ELR (cell line): ENCODE data around the gene KRT72.

ENCODE experiments used
- DNase-seq: peaks from one replicate; pipeline ENCODE4 v3.0.0-alpha.2; 2015; ENCODE audit warnings: low read depth

Gene KRT72

GRCh38 chr12:52578469-52578868 is 22.8 kb downstream of the KRT72 start:
- no peak for DNase-seq

GRCh38 chr12:52577316-52577715 is 23.9 kb downstream of the KRT72 start:
- no peak for DNase-seq

- no peak for DNase-seq
Measured at GRCh38 chr12:52575948-52576347, 25.3 kb downstream of the KRT72 start.

- no peak for DNase-seq
Measured at GRCh38 chr12:52575256-52575655, 26.0 kb downstream of the KRT72 start.

GRCh38 chr12:52573743-52574142 is 27.5 kb downstream of the KRT72 start, which contains the start of gene KRT74:
Gene KRT74 (minus strand): TSS chr12:52573843. CDS start chr12:52573777, 66 bp downstream.
- DNase-seq, result no peak

GRCh38 chr12:52573306-52573705 is 28.0 kb downstream of the KRT72 start:
- DNase-seq, result no peak

GRCh38 chr12:52570511-52570910 is 30.8 kb downstream of the KRT72 start:
- no peak for DNase-seq

- no peak for DNase-seq
Measured at GRCh38 chr12:52568111-52568510, 33.2 kb downstream of the KRT72 start.

GRCh38 chr12:52566847-52567291 is 34.4 kb downstream of the KRT72 start:
- no peak for DNase-seq

- no peak for DNase-seq
Measured at GRCh38 chr12:52564582-52564981, 36.7 kb downstream of the KRT72 start.

- DNase-seq, result peak; percentile 37
Measured at GRCh38 chr12:52561880-52562449, 39.3 kb downstream of the KRT72 start.

- DNase-seq, result no peak
Measured at GRCh38 chr12:52559979-52560378, 41.3 kb downstream of the KRT72 start.

GRCh38 chr12:52558781-52559445 is 42.4 kb downstream of the KRT72 start:
- no peak for DNase-seq

- DNase-seq, result no peak
Measured at GRCh38 chr12:52557476-52557875, 43.8 kb downstream of the KRT72 start.

GRCh38 chr12:52555577-52555976 is 45.7 kb downstream of the KRT72 start:
- no peak for DNase-seq

GRCh38 chr12:52552681-52553195 is 48.5 kb downstream of the KRT72 start, which contains the start of gene KRT71:
Gene KRT71 (minus strand): TSS chr12:52553145. CDS start chr12:52553077, 68 bp downstream.
- no peak for DNase-seq

- DNase-seq, result no peak
Measured at GRCh38 chr12:52552055-52552454, 49.2 kb downstream of the KRT72 start.

- DNase-seq, result no peak
Measured at GRCh38 chr12:52551216-52551865, 49.9 kb downstream of the KRT72 start.

GRCh38 chr12:52546126-52546525 is 55.1 kb downstream of the KRT72 start:
- DNase-seq, result no peak

- DNase-seq, result no peak
Measured at GRCh38 chr12:52543985-52544883, 57.0 kb downstream of the KRT72 start.

GRCh38 chr12:52542785-52543318 is 58.4 kb downstream of the KRT72 start:
- no peak for DNase-seq

- no peak for DNase-seq
Measured at GRCh38 chr12:52542157-52542556, 59.1 kb downstream of the KRT72 start.
